T-helper 1 cell treated with Interleukin-12 subunit alpha and Interleukin-12 subunit beta and Interleukin-4 antibody, amounts not matched to agents 30 ng/mL and 1 ng/mL, for 36 hours (primary cell): ENCODE results near the gene IL15. TPM values are rescaled to one million over a fixed set of nuclear protein-coding genes. Genes with fewer than 3 reads are reported as not detected.
"Not testable (repeated sequence)": the region's sequence is repeated elsewhere in the genome, so short reads cannot be mapped to it uniquely, and the experiment has no call there.

Experiments used
- intact Hi-C: fragments of 100-400 bp; cut with micrococcal nuclease; formaldehyde crosslinking; loops from one replicate; pipeline ENCODE4 v1.15.1; 2024
- total RNA-seq: library from RNA; stranded (reverse); gene quantifications from 2 replicates; pipeline ENCODE4 v1.2.3, GENCODE V29; 2022

The IL15 gene
- total RNA-seq, 1 donor from 2014 or later: 4.0 TPM

GRCh38 chr4:141697116-141697515 lies 60.7 kb downstream of the IL15 start:
- intact Hi-C loops: no loop called here

- intact Hi-C loops: loop anchor here (1.0 kb wide), 1 partner anchor 1145 kb away; no protein-coding TSS in a partner anchor
Measured at GRCh38 chr4:141702472-141703182, 66.2 kb downstream of the IL15 start.

GRCh38 chr4:141703497-141703896 lies 67.1 kb downstream of the IL15 start:
- intact Hi-C loops: no loop called here

GRCh38 chr4:141705048-141705746 lies 68.8 kb downstream of the IL15 start:
- intact Hi-C loops: no loop called here

GRCh38 chr4:141705747-141706377 lies 69.5 kb downstream of the IL15 start:
- intact Hi-C loops: no loop called here

GRCh38 chr4:141706445-141706844 lies 70.1 kb downstream of the IL15 start:
- intact Hi-C loops: no loop called here

- intact Hi-C loops: loop anchor here (1.0 kb wide), 1 partner anchor 404 kb away; no protein-coding TSS in a partner anchor
Measured at GRCh38 chr4:141711211-141711610, 74.8 kb downstream of the IL15 start.

GRCh38 chr4:141713185-141713584 lies 76.8 kb downstream of the IL15 start:
- intact Hi-C loops: no loop called here

GRCh38 chr4:141713771-141714445 lies 77.5 kb downstream of the IL15 start:
- intact Hi-C loops: no loop called here

GRCh38 chr4:141719585-141719984 lies 83.2 kb downstream of the IL15 start:
- intact Hi-C loops: no loop called here

- intact Hi-C loops: no loop called here
Measured at GRCh38 chr4:141721174-141721573, 84.8 kb downstream of the IL15 start.

GRCh38 chr4:141724646-141725045 lies 88.3 kb downstream of the IL15 start:
- intact Hi-C loops: no loop called here

GRCh38 chr4:141727420-141727819 lies 91.0 kb downstream of the IL15 start:
- intact Hi-C loops: no loop called here

- intact Hi-C loops: no loop called here
Measured at GRCh38 chr4:141730805-141731204, 94.4 kb downstream of the IL15 start.

- intact Hi-C loops: no loop called here
Measured at GRCh38 chr4:141731481-141731880, 95.1 kb downstream of the IL15 start.

GRCh38 chr4:141739636-141740035 lies 103.3 kb downstream of the IL15 start:
- intact Hi-C loops: no loop called here

GRCh38 chr4:141746026-141746425 lies 109.6 kb downstream of the IL15 start:
- intact Hi-C loops: no loop called here

GRCh38 chr4:141751806-141752205 lies 115.4 kb downstream of the IL15 start:
- intact Hi-C loops: not testable (repeated sequence)

GRCh38 chr4:141757287-141757686 lies 120.9 kb downstream of the IL15 start:
- intact Hi-C loops: no loop called here

GRCh38 chr4:141759796-141760425 lies 123.5 kb downstream of the IL15 start:
- intact Hi-C loops: no loop called here

- intact Hi-C loops: no loop called here
Measured at GRCh38 chr4:141761926-141762325, 125.5 kb downstream of the IL15 start.
